MM.1S (cell line): ENCODE results near the gene PIAS4.

Experiments
- DNase-seq: peaks from one replicate; pipeline ENCODE4 v3.0.0-alpha.2; 2015
- H2AFZ ChIP-seq: fragments of 300-600 bp; sonication (generic); 2 replicates; pipeline ENCODE4 v1.6.0; 2016; ENCODE audit warnings: antibody characterized with exemption, low read length
- H3F3A ChIP-seq: fragments of 300-600 bp; sonication (generic); 2 replicates; pipeline ENCODE4 v1.6.1; 2016; ENCODE audit warnings: mild to moderate bottlenecking, antibody characterized with exemption, low read length, moderate library complexity, mixed read lengths; ENCODE audit not compliant: insufficient read depth
- H3K27ac ChIP-seq: fragments of 300-600 bp; sonication (generic); 2 replicates; pipeline ENCODE4 v1.5.1; 2016; ENCODE audit warnings: mild to moderate bottlenecking, low read length
- H3K27me3 ChIP-seq: fragments of 300-600 bp; sonication (generic); replicated peaks from 2 replicates; pipeline ENCODE4 v1.6.0; 2016; ENCODE audit warnings: low read length; ENCODE audit not compliant: insufficient read depth
- H3K36me3 ChIP-seq: fragments of 300-600 bp; sonication (generic); replicated peaks from 2 replicates; pipeline ENCODE4 v1.6.1; 2016; ENCODE audit warnings: mild to moderate bottlenecking, low read length, mixed read lengths; ENCODE audit not compliant: insufficient read depth
- H3K4me1 ChIP-seq: fragments of 300-600 bp; sonication (generic); 2 replicates; pipeline ENCODE4 v1.6.1; 2016; ENCODE audit warnings: low read length, mixed read lengths
- H3K4me2 ChIP-seq: fragments of 300-600 bp; sonication (generic); 2 replicates; pipeline ENCODE4 v1.6.0; 2016; ENCODE audit warnings: low read depth, low read length
- H3K4me3 ChIP-seq: fragments of 300-600 bp; sonication (generic); 2 replicates; pipeline ENCODE4 v1.5.1; 2016; ENCODE audit warnings: low read length, mixed read lengths
- H3K79me2 ChIP-seq: fragments of 300-600 bp; sonication (generic); 2 replicates; pipeline ENCODE4 v1.6.1; 2016; ENCODE audit warnings: mixed run types, low read length, mixed read lengths
- H3K9ac ChIP-seq: fragments of 300-600 bp; sonication (generic); 2 replicates; pipeline ENCODE4 v1.6.1; 2016; ENCODE audit warnings: low read length, mixed read lengths
- H3K9me2 ChIP-seq: fragments of 300-600 bp; sonication (generic); replicated peaks from 2 replicates; pipeline ENCODE4 v1.6.1; 2016; ENCODE audit warnings: mild to moderate bottlenecking, low read length, mixed read lengths; ENCODE audit not compliant: insufficient read depth
- H3K9me3 ChIP-seq: fragments of 300-600 bp; sonication (generic); replicated peaks from 2 replicates; pipeline ENCODE4 v1.6.1; 2016; ENCODE audit warnings: mild to moderate bottlenecking, low read length, mixed read lengths; ENCODE audit not compliant: insufficient read depth
- H4K20me1 ChIP-seq: fragments of 300-600 bp; sonication (generic); 2 replicates; pipeline ENCODE4 v1.6.1; 2016; ENCODE audit warnings: mild to moderate bottlenecking, low read length, moderate library complexity, mixed read lengths; ENCODE audit not compliant: insufficient read depth
- EZH2 ChIP-seq: fragments of 300-600 bp; sonication (generic); optimal IDR thresholded peaks from 2 replicates; pipeline ENCODE3; 2017; ENCODE audit warnings: low read depth, mild to moderate bottlenecking, antibody characterized with exemption, low read length, mixed read lengths
- EZH2phosphoT487 ChIP-seq: fragments of 300-600 bp; sonication (generic); IDR thresholded peaks from 2 replicates; pipeline ENCODE4 v1.6.1; 2018; ENCODE audit warnings: antibody characterized with exemption, low read length
- TF ChIP-seq, protein P1 (sequence below): fragments of 300-600 bp; sonication (generic); IDR thresholded peaks from 2 replicates; pipeline ENCODE4 v1.5.1; 2016; ENCODE audit warnings: antibody characterized with exemption, low read length, mixed read lengths

Gene PIAS4

DNA sequence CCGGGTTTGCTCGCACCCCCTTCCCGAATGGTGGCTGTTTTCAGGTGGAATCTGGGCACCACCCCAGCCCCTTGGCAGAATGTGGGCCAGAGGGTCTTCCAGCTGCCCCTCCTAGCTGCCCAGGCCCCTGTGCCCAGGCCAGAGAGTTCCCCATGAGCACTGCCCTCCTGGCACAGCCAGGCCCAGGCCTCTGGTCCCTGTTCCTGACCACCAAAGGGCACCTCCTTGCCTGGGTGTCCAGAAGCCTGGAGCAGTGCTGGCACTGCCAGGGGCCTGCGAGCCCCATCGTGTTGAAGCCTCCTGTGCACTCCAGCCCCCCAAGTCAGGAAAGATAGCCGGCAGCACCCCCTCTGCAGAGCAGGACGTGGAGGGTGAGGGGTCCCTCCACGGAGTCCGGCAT is 23.4 kb downstream of the PIAS4 start:
- no peaks in the 10 kb centered on the region for H4K20me1 ChIP-seq
- no peak for DNase-seq
- TF ChIP-seq, protein P1, sequence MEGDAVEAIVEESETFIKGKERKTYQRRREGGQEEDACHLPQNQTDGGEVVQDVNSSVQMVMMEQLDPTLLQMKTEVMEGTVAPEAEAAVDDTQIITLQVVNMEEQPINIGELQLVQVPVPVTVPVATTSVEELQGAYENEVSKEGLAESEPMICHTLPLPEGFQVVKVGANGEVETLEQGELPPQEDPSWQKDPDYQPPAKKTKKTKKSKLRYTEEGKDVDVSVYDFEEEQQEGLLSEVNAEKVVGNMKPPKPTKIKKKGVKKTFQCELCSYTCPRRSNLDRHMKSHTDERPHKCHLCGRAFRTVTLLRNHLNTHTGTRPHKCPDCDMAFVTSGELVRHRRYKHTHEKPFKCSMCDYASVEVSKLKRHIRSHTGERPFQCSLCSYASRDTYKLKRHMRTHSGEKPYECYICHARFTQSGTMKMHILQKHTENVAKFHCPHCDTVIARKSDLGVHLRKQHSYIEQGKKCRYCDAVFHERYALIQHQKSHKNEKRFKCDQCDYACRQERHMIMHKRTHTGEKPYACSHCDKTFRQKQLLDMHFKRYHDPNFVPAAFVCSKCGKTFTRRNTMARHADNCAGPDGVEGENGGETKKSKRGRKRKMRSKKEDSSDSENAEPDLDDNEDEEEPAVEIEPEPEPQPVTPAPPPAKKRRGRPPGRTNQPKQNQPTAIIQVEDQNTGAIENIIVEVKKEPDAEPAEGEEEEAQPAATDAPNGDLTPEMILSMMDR = no peak
- TF ChIP-seq EZH2phosphoT487 = no peak
- TF ChIP-seq EZH2 = no peak
- no peaks in the 10 kb centered on the region; the same call in 1 of the 2 replicates for H3K36me3 ChIP-seq
- H2AFZ ChIP-seq = no peak overlapping the region
- H3K79me2 ChIP-seq = no peaks in the 10 kb centered on the region
- H3K4me1 ChIP-seq = no peaks in the 10 kb centered on the region
- no peak overlapping the region for H3K27ac ChIP-seq
- H3K4me2 ChIP-seq = no peak overlapping the region
- H3F3A ChIP-seq = no peaks in the 10 kb centered on the region
- no peak overlapping the region for H3K9ac ChIP-seq
- no peak overlapping the region for H3K4me3 ChIP-seq
- H3K27me3 ChIP-seq = no peaks in the 10 kb centered on the region
- H3K9me3 ChIP-seq = no peaks in the 10 kb centered on the region
- H3K9me2 ChIP-seq = no peaks in the 10 kb centered on the region

DNA sequence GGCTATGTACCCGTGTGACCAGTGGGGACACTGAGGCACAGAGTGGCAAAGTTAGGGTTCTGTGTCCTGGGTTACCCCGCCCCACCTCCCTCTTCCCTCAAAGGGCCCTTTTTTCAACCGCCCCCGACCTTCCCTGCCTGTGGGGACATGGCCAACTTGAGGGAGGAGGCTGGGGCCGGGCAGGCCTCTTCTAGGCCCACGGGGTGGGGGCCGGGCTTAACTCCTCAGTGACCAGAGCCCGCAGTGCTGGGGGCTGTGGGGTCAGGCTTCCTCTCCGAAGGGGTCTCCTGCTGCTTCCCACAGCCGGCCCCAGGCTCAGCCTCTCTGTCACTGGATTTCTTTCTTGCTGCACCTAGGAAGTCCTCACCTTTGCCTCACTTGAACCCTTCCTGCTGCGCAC is 23.9 kb downstream of the PIAS4 start:
- no peaks in the 10 kb centered on the region for H3K9me3 ChIP-seq
- H3K27ac ChIP-seq = no peak overlapping the region
- no peaks in the 10 kb centered on the region for H3K9me2 ChIP-seq
- no peaks in the 10 kb centered on the region for H3K27me3 ChIP-seq
- H3K36me3 ChIP-seq = no peaks in the 10 kb centered on the region; the same call in 1 of the 2 replicates
- no peak overlapping the region for H3K9ac ChIP-seq
- H4K20me1 ChIP-seq = no peaks in the 10 kb centered on the region
- H3K4me2 ChIP-seq = no peak overlapping the region
- no peaks in the 10 kb centered on the region for H3K4me1 ChIP-seq
- TF ChIP-seq EZH2 (no peak), EZH2phosphoT487 (no peak)
- TF ChIP-seq, protein P1 = no peak
- no peak for DNase-seq
- H3K79me2 ChIP-seq = no peaks in the 10 kb centered on the region
- no peak overlapping the region for H3K4me3 ChIP-seq
- H3F3A ChIP-seq = no peaks in the 10 kb centered on the region
- H2AFZ ChIP-seq = no peak overlapping the region

DNA sequence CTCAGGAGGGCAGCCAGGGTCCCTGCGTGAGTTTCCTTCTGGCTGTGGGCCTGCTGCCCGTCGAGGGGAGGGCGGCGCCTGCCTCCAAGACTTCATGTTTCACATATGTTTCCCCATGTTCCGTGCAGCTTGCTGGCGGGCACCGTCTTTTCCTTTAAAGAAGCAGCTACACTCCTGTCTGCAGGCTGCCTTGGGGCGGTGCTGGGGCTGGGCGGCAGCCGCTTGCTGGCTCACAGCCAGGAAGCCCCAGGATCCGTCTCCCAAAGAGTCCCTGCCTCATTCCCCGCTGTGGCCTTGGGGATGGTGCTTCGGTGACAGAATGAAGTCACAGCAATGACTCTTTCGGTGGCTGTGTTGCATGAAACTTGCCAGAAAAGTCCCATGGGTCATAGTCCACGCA is 24.9 kb downstream of the PIAS4 start:
- no peaks in the 10 kb centered on the region for H3K4me1 ChIP-seq
- no peaks in the 10 kb centered on the region for H3K9me3 ChIP-seq
- no peak overlapping the region for H3K27ac ChIP-seq
- TF ChIP-seq, protein P1 = no peak
- TF ChIP-seq EZH2 (no peak), EZH2phosphoT487 (no peak)
- no peaks in the 10 kb centered on the region for H3K9me2 ChIP-seq
- no peaks in the 10 kb centered on the region for H3K27me3 ChIP-seq
- no peak overlapping the region for H3K9ac ChIP-seq
- no peak overlapping the region for H3K4me2 ChIP-seq
- no peaks in the 10 kb centered on the region for H3K79me2 ChIP-seq
- H3K36me3 ChIP-seq = no peaks in the 10 kb centered on the region; the same call in 1 of the 2 replicates
- no peak overlapping the region for H2AFZ ChIP-seq
- no peak for DNase-seq
- H3F3A ChIP-seq = no peaks in the 10 kb centered on the region
- no peaks in the 10 kb centered on the region for H4K20me1 ChIP-seq
- H3K4me3 ChIP-seq = no peak overlapping the region
